ENCODE results near the gene CD34.

- TF ChIP-seq CTCF (IDR thresholded peaks at IDR 0.05), result no peak
- no peak for TF ChIP-seq POLR2A (IDR thresholded peaks at IDR 0.05)
Observed at GRCh38 chr1:207854001-207854400, 56.9 kb downstream of the CD34 start.
